ENCODE results near the gene NXN.
A peak's percentile ranks its signal among the peaks of the same experiment; 100 is the strongest.
"Not testable (repeated sequence)": the region's sequence is repeated elsewhere in the genome, so short reads cannot be mapped to it uniquely, and the experiment has no call there.

The NXN gene

DNA sequence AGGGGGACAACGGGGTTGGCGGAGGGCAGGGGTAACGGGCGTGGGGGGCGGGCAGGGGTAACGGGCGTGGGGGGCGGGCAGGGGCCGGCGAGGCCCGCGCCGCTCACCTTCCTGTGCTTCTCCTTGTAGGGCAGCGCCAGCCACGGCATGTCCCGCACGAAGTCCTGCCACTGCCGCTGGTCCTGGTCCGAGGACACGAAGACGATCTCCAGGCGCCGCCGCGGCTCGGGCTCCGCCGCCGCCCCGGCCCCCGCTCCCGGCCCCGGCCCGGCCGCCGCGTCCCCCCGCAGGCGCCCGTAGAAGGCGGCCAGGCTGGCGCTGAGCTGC lies 401 bp downstream of the NXN start:
- no peak for DNase-seq (ENCODE audit: low spot score)

DNA sequence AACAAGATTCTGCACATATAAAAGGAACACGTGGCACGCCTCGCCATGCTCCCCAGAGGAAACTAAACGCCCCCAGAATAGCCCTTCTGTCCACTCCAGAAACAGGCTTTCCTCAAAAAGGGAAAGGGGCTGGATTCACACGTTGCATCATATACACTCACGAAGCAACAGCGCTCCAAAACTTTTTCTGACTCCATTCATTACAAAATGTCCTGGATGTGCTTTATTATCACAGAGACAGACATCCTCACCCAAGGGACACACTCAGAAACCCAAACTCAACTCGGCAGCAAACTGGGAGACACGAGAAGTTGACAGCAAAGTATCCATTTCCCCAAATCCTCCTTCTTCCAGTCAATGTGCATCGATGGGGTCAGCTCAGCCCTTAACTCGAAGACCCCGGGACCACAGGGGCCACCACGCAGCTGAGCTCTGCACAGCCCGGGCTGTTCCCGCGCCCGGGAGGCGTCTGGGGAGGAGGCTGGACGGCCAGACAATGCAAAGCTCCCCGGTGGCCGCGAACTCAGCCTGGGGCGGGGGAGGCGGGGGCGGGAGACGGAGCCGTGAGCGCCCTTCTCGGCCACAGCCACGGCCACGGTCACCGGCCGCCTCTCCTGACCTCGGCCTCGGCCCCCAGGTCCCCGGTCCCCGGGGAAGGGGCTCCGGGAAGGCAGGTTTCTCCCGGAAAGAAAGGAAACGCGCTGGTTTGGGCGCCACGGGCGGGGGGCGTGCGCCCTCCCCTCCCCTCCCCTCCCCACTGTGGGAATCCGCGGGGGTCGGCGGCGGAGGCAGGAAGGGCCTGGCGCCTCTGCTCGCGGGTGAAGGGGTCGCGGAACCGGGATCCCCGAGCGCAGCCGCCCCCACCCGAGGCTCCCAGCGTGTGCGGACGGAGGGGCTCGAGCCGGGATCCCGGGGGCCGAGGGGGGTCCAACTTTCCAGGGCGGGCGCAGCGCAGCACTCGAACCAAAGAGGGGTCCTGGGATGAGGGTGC lies 1.2 kb downstream of the NXN start:
- DNase-seq (ENCODE audit: low spot score): peak; percentile 58

DNA sequence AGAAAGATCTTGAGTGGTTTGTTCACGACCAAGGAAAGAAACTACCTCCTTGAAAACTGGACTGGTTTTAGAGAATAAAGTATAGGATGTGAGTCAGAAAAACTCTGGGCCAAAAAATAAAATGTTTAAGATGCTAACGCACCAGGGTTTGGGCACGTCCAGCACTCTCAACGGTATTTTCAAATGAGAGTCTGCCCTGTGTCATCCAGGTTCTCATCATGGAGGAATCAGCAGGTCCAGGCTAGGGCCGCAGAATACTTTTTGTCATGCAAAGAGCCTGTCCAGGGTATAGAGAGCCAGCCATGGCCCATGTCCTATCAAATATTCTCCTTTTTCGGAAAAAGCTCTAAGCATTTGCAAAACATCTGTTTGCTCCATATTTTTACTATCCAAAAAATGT lies 2.4 kb downstream of the NXN start:
- no peak for DNase-seq (ENCODE audit: low spot score)

DNA sequence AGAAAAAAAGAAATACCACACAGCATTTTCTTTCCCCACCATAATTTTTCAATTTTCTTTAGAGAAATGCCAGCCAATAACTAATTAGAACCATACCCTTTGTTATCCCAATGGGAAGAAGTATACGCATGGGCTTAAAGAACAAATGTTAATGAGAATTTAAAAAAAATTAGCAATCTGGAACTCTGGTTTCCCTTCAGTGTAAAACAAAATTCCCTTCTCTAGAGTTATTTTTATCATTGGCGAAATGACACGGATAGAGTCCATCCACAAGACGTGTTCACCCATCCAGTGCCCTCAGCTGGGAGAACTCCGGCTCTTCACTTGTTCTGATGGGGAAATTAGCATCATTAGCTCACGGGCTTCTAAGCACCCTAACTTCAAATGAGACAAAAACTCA lies 3.3 kb downstream of the NXN start:
- no peak for DNase-seq (ENCODE audit: low spot score)

DNA sequence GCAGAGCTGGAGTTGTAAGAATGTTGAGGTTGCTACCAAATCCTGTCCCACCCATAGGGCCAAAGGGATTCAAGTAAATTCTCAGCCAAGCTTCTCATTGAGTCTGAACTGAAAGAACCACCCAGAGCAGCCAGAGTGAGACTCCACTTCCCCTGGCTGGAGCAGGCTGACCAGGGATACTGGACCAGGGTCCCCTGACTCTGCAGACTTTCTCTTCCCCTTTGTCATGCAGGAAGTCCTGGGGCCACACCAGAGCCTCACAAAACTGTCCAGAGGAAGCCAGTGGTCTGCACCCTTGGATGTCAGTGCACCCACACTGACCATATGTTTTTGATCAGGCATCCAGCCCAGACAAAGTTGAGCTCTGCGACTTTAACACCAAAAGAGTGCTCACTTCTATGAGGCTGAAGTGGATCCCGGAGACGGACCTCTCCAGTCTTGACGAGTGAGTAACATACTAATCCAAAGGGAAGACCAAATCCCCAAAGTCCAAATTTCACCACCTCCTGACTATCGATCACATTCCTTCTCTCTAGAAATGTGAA lies 4.1 kb downstream of the NXN start:
- no peak for DNase-seq (ENCODE audit: low spot score)

DNA sequence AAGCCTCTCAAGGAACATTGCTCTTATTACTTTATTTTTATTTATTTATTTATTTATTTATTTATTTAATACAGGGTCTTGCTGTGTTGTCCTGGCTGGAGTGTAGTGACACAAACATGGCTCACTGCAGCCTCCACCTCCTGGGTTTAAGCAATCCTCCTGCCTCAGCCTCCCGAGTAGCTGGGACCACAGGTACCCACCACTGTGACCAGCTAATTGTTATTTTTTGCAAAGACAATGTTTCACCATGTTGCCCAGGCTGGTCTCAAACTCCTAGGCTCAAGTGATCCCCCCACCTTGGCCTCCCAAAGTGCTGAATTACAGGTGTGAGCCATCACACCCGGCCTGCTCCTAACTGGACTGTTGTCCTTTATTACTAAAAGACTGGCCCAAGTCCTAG lies 4.8 kb downstream of the NXN start:
- DNase-seq (ENCODE audit: low spot score): not testable (repeated sequence)

DNA sequence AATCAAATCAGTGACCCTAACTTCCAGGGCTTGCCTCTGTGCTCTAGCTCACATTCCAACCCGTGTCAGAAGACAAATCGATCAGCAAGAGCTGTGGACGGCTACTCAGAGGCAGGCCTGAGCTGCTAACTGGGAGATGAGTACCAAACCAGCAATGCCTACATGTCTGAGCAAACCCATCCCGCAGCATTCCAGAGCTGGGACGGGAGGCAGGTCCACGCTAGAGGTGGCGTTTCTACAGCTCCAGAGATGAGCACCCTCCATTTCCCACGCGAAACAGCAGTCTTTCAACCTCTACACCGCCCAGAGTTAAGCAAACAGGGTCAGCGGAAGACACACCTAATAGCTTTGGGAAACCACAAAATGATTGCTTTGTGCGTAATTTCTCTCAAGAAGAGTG lies 6.5 kb downstream of the NXN start:
- no peak for DNase-seq (ENCODE audit: low spot score)

DNA sequence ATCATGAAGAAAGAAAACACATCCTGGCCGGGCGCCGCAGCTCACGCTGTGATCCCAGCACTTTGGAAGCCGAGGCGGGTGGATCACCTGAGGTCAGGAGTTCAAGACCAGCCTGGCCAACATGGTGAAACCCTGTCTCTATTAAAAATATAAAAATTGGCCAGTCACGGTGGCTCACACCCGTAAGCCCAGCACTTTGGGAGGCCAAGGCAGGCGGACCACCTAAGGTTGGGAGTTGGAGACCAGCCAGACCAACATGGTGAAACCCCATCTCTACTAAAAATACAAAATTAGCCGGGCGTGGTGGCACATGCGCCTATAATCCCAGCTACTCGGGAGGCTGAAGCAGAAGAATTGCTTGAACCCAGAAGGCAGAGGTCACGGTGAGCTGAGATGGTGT lies 7.7 kb downstream of the NXN start:
- not testable (repeated sequence) for DNase-seq (ENCODE audit: low spot score)

DNA sequence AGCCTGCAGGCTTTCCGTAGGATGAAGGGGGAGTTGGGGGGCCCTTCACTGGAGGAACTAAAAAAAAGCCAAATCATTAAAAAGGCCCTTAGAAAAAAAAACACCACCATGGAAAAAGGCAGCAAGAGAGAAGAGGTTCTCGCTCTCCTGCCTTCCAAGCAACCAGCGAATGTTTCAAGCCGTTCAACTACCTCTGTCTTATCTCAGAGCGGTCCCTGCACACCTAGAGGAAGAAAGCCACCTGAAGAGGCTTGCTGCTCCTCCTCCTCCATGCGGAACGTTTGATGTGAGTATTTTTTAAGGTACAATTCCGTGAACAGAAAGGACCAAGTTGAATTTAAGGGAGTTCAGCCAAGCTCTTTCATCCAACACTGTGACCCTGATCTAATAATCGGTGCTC lies 9.2 kb downstream of the NXN start:
- DNase-seq (ENCODE audit: low spot score): no peak

DNA sequence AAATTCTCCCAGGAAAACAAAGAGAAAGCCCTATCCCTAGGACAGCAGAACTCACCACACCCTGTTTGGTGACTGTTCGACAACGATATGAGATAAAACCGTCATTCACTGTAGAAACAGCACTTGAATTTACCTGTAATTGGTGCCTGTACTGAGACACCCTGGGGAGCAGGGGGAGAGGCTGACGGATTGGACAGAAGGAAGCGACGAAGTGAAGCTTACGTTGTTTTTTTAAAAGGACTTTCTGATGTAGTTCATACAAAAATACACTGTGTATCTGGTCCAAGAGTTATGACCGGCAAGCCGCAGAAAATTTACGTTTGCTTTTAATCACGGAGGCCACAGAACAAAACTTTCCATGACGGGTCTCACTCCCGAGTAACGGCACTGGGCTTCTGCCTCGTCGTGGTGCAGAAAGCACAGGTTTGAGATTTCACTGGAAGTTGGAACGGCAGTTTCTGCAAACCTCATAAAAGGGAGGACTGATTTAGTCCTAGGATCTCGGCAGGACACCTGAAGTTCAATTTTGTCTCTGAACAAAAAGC lies 9.7 kb downstream of the NXN start:
- no peak for DNase-seq (ENCODE audit: low spot score)

DNA sequence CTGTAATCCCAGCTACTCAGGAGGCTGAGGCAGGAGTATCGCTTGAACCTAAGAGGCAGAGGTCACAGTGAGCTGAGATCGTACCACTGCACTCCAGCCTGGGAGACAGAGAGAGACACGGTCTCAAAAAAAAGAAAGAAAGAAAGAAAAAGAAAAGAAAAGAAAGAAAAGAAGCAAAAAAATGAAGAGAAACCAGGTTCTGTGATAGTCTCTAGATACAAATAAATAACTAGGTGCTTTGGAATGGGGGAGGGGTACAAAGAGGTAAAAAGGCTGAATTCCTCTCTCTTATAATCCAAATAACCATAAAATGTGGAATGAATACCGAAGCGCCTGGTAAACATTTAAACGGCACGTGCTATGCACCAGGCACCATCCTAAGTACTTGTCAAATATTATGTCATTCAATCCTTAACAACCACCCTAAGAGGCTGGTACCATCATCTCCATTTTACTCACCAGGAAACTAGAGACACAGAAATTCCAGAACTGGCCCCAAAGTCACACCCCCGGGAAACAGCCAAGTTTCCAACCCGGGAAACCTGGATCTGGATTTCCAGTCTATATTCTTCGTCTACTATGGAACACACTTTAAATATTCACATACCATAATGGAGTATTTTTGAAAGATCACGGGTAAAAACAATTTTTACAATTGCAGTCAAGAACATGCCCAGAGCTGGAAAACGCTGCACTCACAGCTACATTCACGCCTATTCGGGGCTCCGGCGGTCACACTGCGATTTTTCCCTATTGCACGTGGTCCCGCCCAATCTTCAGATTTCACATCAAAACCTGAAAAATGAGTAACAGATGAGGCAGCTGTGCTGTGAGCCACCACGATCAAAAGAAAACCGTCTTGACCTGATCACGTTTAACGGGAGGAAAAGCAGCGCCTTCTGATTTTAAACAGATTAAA lies 10.5 kb downstream of the NXN start:
- no peak for DNase-seq (ENCODE audit: low spot score)

DNA sequence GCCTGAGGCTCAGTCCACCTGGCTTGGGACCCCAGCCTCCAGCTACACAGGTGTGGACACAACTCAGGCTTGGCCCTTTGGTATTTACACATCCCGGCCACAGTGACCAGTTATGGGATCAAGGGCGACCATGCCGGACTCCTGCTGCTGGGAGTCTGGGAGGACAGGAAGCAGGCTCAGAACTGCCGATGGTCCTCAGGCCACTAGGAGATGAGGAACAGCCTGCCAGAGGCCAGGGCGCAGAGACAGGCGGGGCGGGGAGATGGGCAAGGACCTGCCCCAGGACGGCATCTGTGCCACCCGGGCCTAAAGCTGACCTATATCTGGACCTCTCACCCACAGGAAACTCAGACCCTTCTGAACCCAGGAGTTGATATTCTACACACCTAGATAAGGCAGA lies 12.5 kb downstream of the NXN start:
- no peak for DNase-seq (ENCODE audit: low spot score)

DNA sequence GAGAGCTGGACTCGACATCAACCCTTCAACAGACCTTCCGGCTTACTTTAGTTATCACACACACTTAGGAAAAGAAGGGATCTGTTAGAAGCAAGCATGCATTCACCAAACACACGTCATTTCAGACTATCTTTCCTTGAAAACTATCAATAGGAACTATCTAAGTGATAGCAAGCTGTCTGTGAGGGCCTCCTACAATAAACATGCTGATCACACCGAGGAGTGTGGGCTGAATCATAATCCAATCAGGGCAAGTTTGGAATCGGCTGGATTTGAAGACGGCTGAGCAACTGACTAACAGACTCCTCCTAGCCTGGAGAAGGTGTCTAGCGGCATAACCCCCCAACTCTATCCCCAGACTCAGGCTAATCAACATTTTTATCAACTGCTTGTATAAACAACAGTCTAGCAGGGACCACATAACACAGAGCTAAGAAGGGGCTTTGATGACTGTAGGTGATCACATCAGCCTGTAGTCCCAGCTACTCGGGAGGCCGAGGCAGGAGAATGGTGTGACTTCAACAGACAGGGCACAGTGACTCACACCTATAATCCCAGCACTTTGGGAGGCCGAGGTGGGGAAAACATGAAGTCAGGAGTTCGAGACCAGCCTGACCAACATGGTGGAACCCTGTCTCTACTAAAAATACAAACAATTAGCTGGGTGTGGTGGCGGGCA lies 14.1 kb downstream of the NXN start:
- DNase-seq (ENCODE audit: low spot score): no peak

DNA sequence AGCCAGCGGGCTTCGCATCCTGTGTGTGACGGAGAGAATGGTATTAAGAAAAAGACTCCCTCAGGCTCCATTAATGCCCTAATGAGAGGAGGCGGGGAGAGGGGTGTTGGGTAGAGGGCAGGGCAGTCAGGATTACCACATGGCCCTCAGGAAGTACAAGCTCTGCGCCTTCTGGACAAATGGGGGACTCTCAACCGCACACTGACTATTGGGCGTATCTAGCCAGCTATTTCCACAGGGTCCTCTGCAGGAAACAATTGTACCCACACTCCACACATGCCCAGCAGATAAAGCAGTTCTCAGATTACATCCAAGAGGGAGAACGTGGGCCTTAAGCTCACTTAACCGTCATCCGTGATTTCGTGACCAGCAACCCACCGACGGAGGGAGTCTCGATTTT lies 14.7 kb downstream of the NXN start:
- no peak for DNase-seq (ENCODE audit: low spot score)

DNA sequence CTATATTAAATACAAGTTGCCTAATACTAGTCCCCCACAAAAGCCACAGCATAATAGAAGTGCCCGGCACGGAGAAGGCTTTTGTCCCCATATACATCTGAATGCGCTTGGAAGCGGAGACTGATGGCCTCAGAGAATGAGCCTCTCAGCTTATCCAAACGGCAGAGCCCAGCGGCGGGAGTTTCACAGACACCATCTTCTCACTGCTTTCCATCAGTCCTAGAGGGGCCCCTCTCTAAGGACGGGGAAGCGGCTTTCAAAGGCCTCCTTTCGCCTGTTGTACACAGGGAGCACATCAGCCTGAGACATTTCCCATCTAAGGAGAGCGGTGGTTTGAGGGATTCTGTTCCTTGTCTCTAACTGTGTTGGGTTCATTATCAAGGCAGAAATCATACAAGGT lies 16.9 kb downstream of the NXN start:
- no peak for DNase-seq (ENCODE audit: low spot score)

DNA sequence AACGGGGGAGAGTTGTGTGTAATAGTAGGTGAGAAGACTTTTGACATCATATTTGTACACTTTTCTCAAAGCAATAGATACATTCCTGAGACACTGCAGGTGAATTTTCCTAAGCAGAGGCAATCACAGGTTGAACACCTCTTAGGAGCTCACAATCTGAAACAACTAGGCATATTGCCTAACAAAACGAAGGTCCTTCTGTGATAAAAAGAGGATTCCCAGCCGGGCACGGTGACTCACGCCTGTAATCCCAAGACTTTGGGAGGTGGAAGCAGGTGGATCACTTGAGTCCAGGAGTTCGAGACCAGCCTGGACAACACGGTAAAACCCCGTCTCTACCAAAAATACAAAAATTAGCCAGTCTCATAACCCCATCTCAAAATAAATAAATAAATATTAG lies 17.4 kb downstream of the NXN start:
- no peak for DNase-seq (ENCODE audit: low spot score)

DNA sequence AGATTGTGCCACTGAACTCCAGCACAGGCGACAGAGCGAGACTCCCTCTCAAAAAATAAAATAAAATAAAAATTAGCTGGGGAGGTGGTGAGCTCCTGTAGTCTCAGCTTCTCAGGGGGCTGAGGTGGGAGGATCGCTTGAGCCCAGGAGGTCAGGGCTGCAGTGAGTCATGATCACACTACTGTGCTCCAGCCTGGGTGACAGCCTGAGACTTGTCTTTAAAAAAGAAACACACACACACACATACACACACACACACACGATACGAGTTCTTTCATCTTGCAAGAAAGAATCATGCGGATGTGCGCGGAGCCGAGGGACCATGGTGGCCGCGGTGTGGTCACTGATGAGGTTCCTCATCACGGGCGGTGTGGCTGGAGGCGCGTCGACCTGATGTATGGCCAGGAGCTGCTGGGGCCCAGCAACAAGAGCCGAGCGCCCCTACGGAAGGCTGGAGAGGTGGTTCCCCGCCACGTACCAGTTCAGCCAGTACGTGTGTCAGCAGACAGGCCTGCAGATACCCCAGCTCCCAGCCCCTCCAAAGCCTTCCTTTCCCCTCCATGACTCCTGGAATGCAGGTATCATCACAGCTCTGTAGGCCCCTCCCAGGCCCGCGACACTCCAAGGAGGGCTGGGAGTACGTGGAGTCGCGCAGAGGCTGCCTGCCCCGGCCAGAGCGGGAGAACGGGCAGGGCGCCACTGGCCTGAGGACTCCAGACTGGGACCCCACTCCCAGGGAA lies 20.7 kb downstream of the NXN start:
- no peak for DNase-seq (ENCODE audit: low spot score)

DNA sequence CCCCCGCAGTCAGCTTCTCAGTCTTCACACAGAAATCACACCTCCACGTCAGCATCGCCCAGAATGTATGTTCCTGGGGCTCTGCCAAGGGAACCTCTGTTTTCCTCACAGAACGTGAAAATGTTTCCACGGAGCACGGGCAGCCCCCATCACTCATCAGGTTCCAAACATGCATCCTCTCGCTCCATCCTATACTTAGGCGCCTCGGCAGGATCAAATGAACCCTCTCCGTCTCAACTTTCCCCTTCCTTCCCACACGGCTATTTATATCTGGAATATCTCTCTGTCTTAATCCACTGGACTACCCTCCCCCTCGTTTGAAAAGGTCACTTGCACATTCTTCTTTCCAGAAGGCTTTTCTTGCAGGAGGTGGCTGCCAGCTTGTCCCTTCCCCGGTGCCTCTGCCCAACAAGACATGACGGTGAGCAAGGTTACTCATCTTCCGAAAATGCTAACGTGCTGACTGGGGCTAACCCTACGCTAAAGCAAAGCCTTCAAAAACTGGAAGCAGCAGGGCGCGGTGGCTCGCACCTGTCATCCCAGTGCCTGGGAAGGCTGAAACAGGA lies 21.6 kb downstream of the NXN start:
- no peak for DNase-seq (ENCODE audit: low spot score)

DNA sequence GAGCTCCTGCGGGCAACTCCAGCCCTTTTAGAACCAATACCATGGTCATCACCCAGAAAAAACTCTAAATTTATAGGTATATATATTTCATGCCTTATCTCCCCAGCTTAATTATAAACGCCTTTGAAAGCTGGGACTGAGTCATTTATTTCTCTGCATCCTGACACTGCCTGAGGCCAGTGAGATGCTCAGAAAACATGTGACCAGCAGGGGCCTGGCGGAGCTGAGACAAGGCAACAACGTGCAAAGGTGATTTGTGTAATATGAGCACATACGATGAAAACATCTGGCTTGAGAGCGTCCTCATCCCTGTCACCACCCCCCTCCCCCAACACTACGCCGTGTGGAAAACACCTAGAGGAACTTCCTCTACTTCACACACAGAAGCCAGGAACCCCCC lies 22.7 kb downstream of the NXN start:
- no peak for DNase-seq (ENCODE audit: low spot score)

DNA sequence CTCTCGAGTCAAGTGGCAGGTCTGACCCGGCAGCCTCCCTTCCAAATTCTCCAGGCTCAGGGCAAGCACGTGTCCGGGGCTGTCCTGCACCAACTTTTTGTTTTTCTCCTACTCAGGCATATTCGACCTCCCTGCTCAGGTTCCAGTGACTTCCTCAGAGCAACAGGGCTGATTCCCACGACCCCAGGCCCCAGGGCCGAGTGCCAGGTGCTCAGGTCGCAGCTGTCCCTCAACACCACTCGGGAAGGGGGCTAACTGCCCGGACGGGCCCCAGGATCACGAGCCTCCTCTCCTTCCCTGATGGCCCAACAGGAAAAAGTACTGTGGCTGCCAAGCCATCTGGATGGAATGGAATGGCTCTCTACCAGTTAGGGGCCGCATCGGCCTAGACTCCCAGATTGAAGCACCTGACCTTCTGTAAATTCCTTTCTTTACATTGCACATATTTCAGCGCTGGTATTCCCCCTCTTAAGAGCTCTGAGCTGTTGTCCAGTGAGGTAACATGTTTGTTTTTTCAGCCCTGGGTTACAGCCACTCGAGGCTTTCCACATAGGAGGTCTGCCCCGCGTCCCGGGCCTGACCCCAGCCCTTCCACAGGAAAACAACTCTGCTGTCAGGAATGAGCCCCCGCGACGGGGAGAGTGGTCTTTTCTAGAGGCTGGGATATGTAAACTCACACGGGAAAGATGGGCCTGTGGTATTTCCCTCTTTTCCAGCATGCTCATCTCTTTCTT lies 25.0 kb downstream of the NXN start:
- DNase-seq (ENCODE audit: low spot score): peak; percentile 38
